ENCODE data around the gene PIK3CA. TPM values are rescaled to one million over a fixed set of nuclear protein-coding genes. Genes with fewer than 3 reads are reported as not detected.

PIK3CA gene
- total RNA-seq, 2 experiments from 2014 or later, result 14.1 to 20.8 TPM

- intact Hi-C loops (cut with micrococcal nuclease), result no loop called here
- H3K36me3 Mint-ChIP-seq (ENCODE audit: low read depth), result no peaks in the 10 kb centered on the region
- no peak overlapping the region for H3K4me3 Mint-ChIP-seq
- POLR2A ChIA-PET, result no interaction called here
- H3K4me1 Mint-ChIP-seq (ENCODE audit: low read depth), result peaks cover 45% of the 10 kb centered on the region
- no peak for TF ChIP-seq CTCF (IDR thresholded peaks at IDR 0.05)
- CTCF ChIA-PET, result interaction anchor here (1.1 kb wide), 1 partner anchor 14 kb away, joined by 3 read pairs; no protein-coding TSS in a partner anchor
- no peak overlapping the region for H3K27ac Mint-ChIP-seq
- H3K27me3 Mint-ChIP-seq, result no peaks in the 10 kb centered on the region
- ATAC-seq (no peak), DNase-seq (no peak)
- H3K9me3 Mint-ChIP-seq, result no peaks in the 10 kb centered on the region
Observed at GRCh38 chr3:179151474-179151873, 3.3 kb downstream of the PIK3CA start.

- peaks cover 62% of the 10 kb centered on the region for H3K4me1 Mint-ChIP-seq (ENCODE audit: low read depth)
- H3K36me3 Mint-ChIP-seq (ENCODE audit: low read depth), result no peaks in the 10 kb centered on the region
- DNase-seq (no peak), ATAC-seq (no peak)
- TF ChIP-seq CTCF (IDR thresholded peaks at IDR 0.05), result no peak
- ChIA-PET POLR2A (no interaction called here), CTCF (no interaction called here)
- no peaks in the 10 kb centered on the region for H3K9me3 Mint-ChIP-seq
- H3K4me3 Mint-ChIP-seq, result no peak overlapping the region
- H3K27ac Mint-ChIP-seq, result no peak overlapping the region
- intact Hi-C loops (cut with micrococcal nuclease), result no loop called here
- no peaks in the 10 kb centered on the region for H3K27me3 Mint-ChIP-seq
Observed at GRCh38 chr3:179156170-179156569, 8.0 kb downstream of the PIK3CA start.

GRCh38 chr3:179156775-179157174 lies 8.6 kb downstream of the PIK3CA start:
- no peak overlapping the region for H3K27ac Mint-ChIP-seq
- DNase-seq (no peak), ATAC-seq (no peak)
- no peaks in the 10 kb centered on the region for H3K9me3 Mint-ChIP-seq
- no peak overlapping the region for H3K4me3 Mint-ChIP-seq
- intact Hi-C loops (cut with micrococcal nuclease), result no loop called here
- ChIA-PET CTCF (interaction anchor here (0.7 kb wide), 1 partner anchor 60 kb away, joined by 3 read pairs; no protein-coding TSS in a partner anchor), POLR2A (no interaction called here)
- H3K27me3 Mint-ChIP-seq, result no peaks in the 10 kb centered on the region
- peaks cover 58% of the 10 kb centered on the region for H3K4me1 Mint-ChIP-seq (ENCODE audit: low read depth)
- TF ChIP-seq CTCF (IDR thresholded peaks at IDR 0.05), result no peak
- H3K36me3 Mint-ChIP-seq (ENCODE audit: low read depth), result no peaks in the 10 kb centered on the region

- peak; percentile 34 for ATAC-seq
Observed at GRCh38 chr3:179158336-179159039, 10.3 kb downstream of the PIK3CA start.

More at GRCh38 chr3:179158336-179159039, 10.3 kb downstream of the PIK3CA start:
- ChIA-PET CTCF (interaction anchor here (0.8 to 1.2 kb wide), 3 partner anchors 9 to 142 kb away, joined by 3 to 4 read pairs (median 3); partner anchors contain the start of gene PIK3CA), POLR2A (interaction anchor here (2.1 kb wide), 1 partner anchor 9 kb away, joined by 6 read pairs; no protein-coding TSS in a partner anchor)
- Mint-ChIP-seq H3K27ac (no peak overlapping the region), H3K4me3 (no peak overlapping the region), H3K27me3 (no peaks in the 10 kb centered on the region), H3K9me3 (no peaks in the 10 kb centered on the region), H3K4me1 (ENCODE audit: low read depth) (peaks cover 52% of the 10 kb centered on the region), H3K36me3 (ENCODE audit: low read depth) (no peaks in the 10 kb centered on the region)
- TF ChIP-seq CTCF (IDR thresholded peaks at IDR 0.05), result no peak
- intact Hi-C loops (cut with micrococcal nuclease), result no loop called here
- DNase-seq, result peak; percentile 18

All from activated CD8-positive, alpha-beta T cell treated with anti-CD3 and anti-CD28 coated beads for 36 hours (primary cell).